ENCODE results near the gene RAB20.

- TF ChIP-seq GATA2 (IDR thresholded peaks at IDR 0.05; ENCODE audit: low read depth, low read length) (no peak), GATA3 (IDR thresholded peaks at IDR 0.05; ENCODE audit: low read depth, low read length) (no peak)
Observed at GRCh38 chr13:110590577-110590976, 29.1 kb upstream of the RAB20 start.

Data from SH-SY5Y (cell line).